ENCODE measurements around the gene ARHGAP25.

ARHGAP25 gene

DNA sequence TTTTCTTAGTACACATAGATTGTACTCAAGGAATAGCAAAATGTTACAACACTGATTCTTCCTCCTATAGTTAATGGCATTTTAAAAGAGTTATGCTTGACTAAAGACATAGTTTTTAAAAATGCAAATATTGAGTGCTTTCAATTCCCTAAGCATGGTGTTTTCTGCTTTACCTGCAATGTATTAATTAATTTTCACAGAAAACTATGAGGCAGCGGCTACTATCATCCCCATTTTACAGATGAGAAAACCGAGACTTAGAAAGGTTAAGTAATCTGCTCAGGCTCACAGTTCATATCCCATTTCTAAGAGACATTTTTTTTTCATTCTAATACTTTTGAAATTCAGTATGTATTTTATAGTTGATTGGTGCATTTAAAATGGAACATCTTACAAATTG lies 98.6 kb downstream of the ARHGAP25 start:
- H3K4me3 ChIP-seq (ENCODE audit: low read depth, low read length): no peak overlapping the region
- TF ChIP-seq, protein P1, sequence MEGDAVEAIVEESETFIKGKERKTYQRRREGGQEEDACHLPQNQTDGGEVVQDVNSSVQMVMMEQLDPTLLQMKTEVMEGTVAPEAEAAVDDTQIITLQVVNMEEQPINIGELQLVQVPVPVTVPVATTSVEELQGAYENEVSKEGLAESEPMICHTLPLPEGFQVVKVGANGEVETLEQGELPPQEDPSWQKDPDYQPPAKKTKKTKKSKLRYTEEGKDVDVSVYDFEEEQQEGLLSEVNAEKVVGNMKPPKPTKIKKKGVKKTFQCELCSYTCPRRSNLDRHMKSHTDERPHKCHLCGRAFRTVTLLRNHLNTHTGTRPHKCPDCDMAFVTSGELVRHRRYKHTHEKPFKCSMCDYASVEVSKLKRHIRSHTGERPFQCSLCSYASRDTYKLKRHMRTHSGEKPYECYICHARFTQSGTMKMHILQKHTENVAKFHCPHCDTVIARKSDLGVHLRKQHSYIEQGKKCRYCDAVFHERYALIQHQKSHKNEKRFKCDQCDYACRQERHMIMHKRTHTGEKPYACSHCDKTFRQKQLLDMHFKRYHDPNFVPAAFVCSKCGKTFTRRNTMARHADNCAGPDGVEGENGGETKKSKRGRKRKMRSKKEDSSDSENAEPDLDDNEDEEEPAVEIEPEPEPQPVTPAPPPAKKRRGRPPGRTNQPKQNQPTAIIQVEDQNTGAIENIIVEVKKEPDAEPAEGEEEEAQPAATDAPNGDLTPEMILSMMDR (IDR thresholded peaks at IDR 0.05; ENCODE audit: insufficient read depth, low read depth, low read length, missing control alignments): no peak

DNA sequence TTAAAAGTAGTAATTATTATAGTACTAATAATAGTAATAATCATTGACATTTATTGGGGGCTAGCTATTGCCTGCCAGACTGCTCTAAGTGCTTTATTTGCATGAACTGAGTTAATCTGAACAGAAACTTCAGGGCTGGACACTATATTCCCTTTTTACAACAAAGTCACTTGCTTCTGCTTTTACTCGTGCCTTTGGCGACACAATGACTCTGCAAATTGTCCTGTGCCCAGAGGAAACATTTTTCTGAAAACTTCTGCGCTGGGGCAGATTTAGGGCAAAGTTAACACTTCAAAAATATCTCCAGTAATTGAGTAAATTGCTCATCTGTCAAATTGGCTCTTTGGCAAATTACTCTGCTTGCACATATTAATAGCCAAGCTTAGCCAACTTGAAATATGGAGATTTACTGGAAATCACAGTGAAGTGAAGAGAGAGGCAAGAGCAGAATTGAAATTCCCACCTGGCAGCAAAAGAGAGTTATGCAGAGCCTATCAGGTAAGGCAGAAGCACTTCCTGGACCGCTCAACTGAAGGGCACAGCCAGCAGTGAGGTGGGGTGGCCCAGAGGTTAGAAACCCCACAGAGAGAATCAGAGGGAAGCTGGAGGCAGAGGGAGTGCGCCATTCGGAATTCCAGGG lies 100.2 kb downstream of the ARHGAP25 start:
- DNase-seq (ENCODE audit: low read depth): peak; percentile 24
- TF ChIP-seq, protein P1 (IDR thresholded peaks at IDR 0.05; ENCODE audit: insufficient read depth, low read depth, low read length, missing control alignments): no peak
- H3K4me3 ChIP-seq (ENCODE audit: low read depth, low read length): no peak overlapping the region

More for the DNA sequence above, 98.6 kb downstream of the ARHGAP25 start:
- DNase-seq (ENCODE audit: low read depth): no peak

DNA sequence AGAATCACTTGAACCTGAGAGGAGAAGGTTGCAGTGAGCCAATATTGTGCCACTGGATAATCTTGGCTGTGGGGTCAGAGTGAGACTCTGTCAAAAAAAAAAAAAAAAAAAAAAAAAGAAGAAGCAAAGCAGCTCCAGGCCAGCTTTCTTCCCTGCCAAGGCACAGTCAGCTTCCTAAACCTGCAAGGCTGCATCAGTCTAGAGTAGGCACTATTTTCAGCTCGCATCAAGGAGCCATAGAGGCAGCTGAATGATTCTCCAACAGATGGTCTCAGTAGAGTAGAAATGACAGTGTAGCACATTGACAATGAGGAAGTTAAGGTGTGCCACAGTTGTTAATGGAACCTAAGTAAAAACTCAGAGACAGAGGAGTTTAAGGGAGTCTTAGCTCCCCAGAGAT lies 101.0 kb downstream of the ARHGAP25 start:
- TF ChIP-seq, protein P1 (IDR thresholded peaks at IDR 0.05; ENCODE audit: insufficient read depth, low read depth, low read length, missing control alignments): no peak
- DNase-seq (ENCODE audit: low read depth): peak; percentile 35
- H3K4me3 ChIP-seq (ENCODE audit: low read depth, low read length): no peak overlapping the region

DNA sequence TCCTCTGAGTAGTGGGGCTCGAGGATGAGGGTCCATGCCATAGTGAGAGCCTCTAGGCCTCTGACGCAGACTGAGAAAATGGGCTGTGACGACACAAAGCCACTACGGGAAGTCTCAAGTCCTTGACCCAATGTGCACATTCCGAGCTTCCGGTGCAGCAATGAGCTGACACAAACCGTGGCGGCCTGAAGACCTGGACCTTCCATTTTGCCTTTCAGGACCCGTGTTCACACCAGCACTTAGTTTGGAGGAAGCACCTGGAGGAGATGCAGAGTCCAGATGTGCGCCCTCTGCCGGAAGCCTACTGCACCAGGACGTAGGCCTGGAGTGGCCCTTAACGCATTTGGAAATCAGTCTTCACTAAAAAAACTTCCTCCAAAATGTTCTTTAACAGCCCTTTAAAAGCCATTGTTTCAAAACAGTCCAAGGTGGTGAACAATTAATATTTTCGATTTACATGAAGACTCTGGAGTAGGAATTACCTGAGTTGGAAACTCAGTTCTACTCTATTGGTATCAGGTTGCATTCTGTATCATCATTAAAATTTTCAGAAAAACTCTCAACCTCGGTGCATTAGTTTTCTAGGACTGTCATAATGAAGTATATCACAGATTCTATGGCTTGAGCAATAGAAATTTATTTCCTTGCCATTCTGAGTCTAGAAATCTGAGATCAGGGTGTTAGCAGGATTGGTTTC lies 102.7 kb downstream of the ARHGAP25 start:
- peak; percentile 85 for DNase-seq (ENCODE audit: low read depth)
- TF ChIP-seq, protein P1 (IDR thresholded peaks at IDR 0.05; ENCODE audit: insufficient read depth, low read depth, low read length, missing control alignments): peak; percentile 88
- H3K4me3 ChIP-seq (ENCODE audit: low read depth, low read length): no peak overlapping the region

DNA sequence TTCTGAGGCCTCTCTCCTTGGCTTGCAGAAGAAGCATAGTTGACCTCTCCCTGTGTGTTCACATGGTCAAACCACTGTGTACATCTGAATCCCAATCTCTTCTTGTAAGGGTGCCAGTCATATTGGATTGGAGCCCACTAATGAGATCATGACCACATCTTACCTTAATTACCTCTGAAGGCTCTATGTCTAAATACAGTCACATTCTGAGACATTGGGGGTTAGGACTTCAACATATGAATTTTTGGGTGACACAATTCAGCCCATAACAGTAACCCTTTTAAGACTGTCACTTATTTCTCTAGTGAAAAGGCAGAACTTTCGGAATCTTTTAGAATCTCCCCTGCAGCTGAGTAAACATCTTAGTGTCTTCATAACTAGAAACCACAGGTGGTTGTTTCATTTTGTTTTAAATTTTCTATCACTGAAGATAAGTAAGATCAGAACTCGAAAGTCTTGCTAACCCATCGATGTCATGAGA lies 103.3 kb downstream of the ARHGAP25 start:
- H3K4me3 ChIP-seq (ENCODE audit: low read depth, low read length): no peak overlapping the region
- TF ChIP-seq, protein P1 (IDR thresholded peaks at IDR 0.05; ENCODE audit: insufficient read depth, low read depth, low read length, missing control alignments): no peak
- peak; percentile 84 for DNase-seq (ENCODE audit: low read depth)

DNA sequence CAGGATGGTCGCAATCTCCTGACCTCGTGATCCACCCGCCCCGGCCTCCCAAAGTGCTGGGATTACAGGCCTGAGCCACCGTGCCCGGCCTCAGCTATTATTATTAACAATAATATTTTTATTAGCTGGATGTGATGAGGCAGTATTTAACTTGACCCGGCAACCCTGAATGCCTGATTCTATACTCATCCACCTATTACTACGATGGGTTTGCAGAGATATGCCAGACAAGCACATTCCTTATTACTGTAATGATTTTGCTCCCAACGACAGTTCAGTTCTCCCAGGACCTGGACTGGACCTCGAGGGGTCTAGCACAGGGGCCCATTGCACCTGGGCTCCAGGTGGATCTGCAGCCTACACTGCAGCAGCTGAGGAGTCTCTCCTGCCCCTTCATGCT lies 104.0 kb downstream of the ARHGAP25 start:
- H3K4me3 ChIP-seq (ENCODE audit: low read depth, low read length): no peak overlapping the region
- TF ChIP-seq, protein P1 (IDR thresholded peaks at IDR 0.05; ENCODE audit: insufficient read depth, low read depth, low read length, missing control alignments): no peak
- no peak for DNase-seq (ENCODE audit: low read depth)

Measured in GM12865 (cell line).